CD4-positive, alpha-beta T cell treated with Interleukin-4 for 1 hour (primary cell): Measurements from ENCODE around the gene OR10H5.

Experiments used
- DNase-seq, 2 donors: peaks; one replicate each; pipeline ENCODE4 v3.0.0-alpha.2; 2020 to 2022

OR10H5 gene

GRCh38 chr19:15850385-15850784, 62.9 kb downstream of the OR10H5 start:
- no peak for DNase-seq
